SKM-1 (cell line): ENCODE results near the gene MYO1F.
"Not testable (repeated sequence)": the region's sequence is repeated elsewhere in the genome, so short reads cannot be mapped to it uniquely, and the experiment has no call there.

Source experiments
- DNase-seq: peaks from one replicate; lab custom pipeline; 2025; ENCODE audit not compliant: unreplicated experiment; lab: John Stamatoyannopoulos, UW

MYO1F gene

DNA sequence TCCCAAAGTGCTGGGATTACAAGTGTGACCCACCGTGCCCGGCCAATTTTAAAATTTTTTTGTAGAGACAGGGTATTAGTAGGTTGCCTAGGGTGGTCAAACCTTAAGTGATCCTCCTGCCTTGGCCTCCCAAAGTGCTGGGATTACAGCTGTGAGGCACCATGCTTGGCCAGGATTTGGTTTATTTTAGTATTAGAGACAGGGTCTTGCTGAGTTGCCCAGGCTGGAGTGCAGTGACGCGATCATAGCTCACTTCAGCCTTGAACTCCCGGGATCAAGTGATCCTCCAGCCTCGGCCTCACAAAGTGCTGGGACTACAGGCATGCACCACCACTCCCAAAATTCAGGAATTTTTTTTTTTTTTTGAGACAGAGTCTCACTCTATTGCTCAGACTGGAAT is 57.9 kb downstream of the MYO1F start:
- DNase-seq, result no peak

DNA sequence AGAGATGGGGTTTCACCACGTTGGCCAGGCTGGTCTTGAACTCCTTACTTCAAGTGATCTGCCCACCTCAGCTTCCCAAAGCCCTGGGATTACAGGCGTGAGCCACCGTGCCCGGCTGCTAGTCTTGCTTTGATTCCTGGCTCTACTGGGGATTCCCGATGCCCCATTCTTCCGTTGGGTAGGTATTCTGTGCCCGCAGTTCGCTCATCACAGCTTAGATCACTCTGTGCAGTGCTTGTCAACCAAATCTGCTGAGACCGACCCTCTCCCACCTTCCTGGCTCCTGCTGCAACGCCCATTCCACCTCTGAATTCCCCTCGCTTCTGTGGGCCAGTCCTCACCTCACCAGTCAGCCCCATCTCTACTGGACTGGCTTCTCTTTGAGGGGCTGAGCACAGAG is 58.7 kb downstream of the MYO1F start:
- DNase-seq, result no peak

GRCh38 chr19:8517551-8518442 is 59.4 kb downstream of the MYO1F start:
- peak; percentile 75 for DNase-seq

DNA sequence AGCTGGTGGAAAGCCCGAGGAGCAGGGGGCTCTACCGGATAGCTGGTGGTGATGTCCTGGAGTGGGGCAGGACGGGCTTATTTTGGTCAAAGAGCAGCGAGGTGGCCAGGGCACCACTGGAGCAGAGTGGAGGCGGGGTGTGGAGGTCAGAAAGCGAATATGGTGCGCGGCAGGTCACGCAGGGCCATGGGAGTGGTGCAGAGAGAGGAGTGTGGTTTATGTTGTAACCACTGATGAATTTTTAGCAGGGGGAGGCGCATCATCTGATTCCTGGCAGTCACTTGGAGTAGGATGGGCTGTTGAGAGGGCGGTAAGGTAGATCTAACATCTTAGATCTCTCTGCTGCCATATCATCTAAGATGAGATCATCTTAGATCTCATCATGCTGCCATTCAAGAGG is 61.9 kb downstream of the MYO1F start:
- DNase-seq, result peak; percentile 79

DNA sequence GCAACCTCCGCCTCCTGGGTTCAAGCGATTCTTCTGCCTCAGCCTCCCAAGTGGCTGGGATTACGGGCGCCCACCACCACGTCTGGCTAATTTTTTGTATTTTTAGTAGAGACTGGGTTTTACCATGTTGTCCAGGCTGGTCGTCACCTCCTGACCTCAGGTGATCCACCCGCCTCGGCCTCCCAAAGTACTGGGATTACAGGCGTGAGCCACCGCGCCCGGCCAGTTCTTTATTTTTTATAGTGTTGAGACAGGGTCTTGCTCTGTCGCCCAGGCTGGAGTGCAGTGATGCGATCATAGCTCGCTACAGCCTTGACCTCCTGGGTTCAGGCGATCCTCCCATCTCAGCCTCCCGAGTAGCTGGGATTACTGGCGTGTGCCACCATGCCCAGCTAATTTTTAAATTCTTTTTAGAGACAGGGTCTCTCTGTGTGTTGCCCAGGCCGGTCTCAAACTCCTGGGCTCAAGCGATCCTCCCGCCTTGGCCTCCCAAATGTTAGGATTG is 62.7 kb downstream of the MYO1F start:
- not testable (repeated sequence) for DNase-seq

GRCh38 chr19:8513687-8514504 is 63.3 kb downstream of the MYO1F start, which contains the start of gene ZNF414:
ZNF414 (minus strand) TSS chr19:8514167; CDS start chr19:8514046, 121 bp downstream.
- peak; percentile 95 for DNase-seq

DNA sequence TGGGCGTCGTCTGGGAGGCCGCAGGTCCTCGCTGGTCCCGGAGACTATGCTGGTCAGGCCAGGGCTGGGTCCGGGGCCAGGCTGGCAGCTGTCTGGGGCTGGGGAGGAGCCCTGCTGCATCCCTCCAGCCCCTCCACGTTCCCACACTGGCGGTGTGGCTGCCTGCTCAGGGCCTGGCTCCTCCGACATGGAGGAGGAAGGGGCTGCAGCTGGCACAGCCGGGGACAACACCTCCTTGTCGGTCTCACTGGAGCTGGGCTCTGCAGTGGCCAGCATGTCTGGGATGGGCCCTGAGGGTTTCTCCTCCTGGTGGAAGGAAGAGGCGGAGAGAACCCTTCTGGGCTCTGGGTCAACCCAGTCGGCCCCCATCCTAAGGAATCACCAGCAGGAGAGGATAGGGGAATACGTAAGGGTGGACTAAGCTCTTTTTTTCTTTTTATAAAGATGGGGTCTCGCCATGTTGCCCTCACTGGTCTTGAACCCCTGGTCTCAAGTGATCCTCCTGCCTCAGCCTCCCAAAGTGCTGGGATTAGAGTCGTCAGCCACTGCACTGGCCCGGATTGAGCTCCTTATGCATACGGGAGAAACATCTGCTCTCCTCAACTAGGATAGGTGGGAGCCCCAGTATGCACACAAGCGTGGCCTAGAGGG is 64.1 kb downstream of the MYO1F start:
- no peak for DNase-seq

- peak; percentile 37 for DNase-seq
These were observed 64.9 kb downstream of the MYO1F start for GRCh38 chr19:8512115-8512967.

DNA sequence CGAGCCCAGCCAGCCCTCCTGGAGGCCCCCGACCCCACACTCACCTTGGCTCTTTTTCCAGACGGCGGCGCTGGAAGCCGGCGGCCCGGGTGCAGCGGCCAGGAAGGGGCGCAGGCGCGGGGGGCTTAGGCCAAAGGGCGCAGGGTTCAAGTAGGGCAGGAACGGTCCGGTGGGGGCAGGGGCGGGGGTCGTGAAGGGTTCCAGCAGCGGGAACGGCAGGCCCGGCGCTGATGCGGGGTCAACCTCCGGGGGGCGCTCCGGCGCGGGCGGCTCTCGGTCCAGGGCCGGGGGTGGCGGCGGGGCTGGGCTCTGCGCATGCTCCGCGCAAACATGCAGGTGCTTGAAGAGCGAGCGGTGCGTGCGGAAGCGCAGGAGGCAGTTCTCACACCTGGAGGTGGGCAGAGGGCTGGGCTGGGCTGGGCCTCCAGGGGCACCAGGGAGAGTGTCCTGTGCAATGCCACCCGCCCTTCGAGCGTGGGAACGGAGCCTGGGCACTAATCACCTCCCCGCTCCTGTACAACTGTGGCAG is 65.6 kb downstream of the MYO1F start:
- no peak for DNase-seq

GRCh38 chr19:8510589-8511115 is 66.6 kb downstream of the MYO1F start:
- no peak for DNase-seq

DNA sequence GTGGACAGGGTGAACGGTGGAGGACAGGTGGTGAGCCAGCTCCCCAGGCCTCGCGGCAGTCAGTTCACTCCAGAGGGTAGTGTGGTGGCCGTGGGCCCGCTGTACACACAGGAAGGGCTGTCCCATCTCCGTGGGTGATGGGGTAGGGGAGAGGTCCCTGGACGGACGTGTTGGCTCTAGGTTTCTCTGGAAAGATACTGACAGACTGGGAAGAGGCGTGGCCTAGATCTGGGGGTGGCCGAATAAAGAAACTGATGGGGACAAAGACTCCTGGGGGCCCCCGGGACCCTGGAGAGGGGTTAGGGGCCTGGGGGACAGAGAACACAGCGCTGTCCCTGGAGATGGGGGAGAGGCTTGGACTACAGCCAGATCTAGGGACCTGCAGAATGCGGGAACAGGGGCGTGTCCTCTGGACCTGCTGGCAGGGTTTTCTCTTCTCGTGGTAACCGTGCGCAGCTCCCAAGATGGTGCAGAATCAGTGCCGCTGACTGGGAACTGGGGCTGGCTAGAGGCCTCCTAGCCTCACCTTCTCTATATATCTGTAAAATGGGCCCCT is 70.8 kb downstream of the MYO1F start:
- DNase-seq, result no peak

DNA sequence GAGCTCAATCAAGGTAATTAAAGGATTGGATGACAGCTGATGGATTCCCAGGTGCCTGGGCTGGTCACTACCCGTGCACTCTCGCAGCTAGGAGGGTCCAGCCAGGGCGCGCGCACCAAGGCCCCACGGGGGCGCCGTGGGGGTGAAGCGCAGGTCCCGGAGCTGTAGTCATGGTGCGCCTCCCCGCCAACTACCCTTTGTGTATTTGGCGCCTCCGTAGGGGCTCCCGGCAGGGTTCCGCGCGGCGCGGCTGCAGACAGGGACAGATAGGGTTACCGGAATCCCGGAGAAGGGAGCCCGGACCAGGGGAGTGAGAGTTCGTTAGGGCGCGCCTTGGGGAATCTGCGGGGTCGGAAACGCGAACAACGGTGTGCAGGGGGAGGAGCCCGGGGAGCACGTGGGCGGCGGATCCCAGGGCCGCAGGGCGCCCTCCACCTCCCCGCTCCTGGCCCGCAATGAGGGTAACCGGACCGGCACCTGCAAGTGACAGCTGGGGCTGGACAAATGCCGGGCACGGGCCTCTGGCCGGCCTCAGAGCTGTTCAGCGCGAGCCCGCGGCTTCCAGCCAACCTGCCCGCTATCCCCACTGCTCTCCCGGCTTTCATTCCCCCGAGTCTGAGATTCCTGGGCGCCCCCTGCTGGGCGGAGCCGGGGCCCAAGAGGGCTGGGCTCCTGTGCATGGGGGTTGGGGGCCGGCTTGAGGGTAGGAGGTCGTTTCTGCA is 71.4 kb downstream of the MYO1F start:
- DNase-seq, result peak; percentile 21

DNA sequence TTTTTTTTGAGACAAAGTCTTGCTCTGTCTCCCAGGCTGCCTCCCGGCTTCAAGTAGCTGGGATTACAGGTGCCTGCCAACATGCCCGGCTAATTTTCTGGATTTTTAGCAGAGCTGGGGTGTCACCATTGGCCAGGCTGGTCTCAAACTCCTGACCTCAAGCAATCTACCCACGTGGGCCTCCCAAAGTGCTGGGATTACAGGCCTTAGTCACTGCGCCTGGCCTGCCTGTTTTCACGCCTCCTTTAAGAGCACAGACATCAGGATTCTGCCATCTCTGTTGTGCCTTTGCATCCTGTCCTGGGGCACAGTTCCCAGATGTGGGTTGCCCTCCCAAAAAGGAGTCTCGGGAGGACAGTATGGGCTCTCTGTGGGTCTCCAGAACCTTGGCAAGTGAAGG is 72.3 kb downstream of the MYO1F start:
- no peak for DNase-seq

DNA sequence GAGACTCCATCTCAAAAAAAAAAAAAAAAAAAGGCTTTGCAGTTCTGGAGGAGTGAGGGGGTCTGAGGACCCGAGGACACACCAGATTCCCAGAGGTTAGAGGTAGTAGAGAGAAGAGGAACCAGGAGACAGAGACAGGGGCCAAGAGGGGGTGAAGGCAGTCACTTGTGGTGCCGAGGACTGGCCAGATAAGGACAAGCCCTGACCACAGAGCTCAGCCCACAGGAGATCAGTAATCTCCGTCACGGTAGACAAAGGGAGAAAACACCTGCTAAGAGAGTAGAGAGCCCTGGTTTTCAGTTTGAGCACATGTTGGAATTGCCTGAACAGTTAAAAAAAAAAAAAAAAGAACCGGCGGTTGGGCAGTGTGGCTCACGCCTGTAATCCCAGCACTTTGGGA is 73.1 kb downstream of the MYO1F start:
- DNase-seq, result peak; percentile 30

GRCh38 chr19:8503510-8503909 is 73.7 kb downstream of the MYO1F start:
- DNase-seq, result no peak

GRCh38 chr19:8501981-8502380 is 75.3 kb downstream of the MYO1F start:
- DNase-seq, result peak; percentile 49

GRCh38 chr19:8501516-8501915 is 75.7 kb downstream of the MYO1F start:
- DNase-seq, result no peak

DNA sequence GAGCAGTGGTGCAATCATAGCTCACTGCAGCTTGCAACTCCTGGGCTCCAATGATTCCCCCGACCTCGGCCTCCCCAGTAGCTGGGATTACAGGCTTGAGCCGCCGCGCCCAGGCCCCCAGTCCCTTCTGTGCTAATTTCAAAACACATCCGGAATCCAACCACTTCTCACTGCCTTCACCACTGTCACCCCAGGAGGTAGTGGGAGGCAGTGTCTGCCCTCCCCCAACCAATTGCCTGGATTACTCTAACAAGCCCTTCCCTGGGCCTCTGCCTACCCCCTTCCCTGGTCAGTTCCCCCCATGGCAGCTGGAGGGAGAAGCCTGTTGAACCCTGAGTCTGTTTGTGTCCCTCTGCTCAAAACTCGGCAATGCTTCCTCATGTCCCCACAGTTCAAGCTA is 77.1 kb downstream of the MYO1F start:
- DNase-seq, result peak; percentile 88
